Activated naive CD4-positive, alpha-beta T cell treated with anti-CD3 and anti-CD28 coated beads, Interleukin-2, amount 50 U/mL, for 24 hours (primary cell): ENCODE data around the gene GHITM.

Experiments used
- H3K27ac Mint-ChIP-seq: one replicate; pipeline ENCODE4 v1.8.0; 2021; ENCODE audit warnings: mild to moderate bottlenecking, mixed read lengths
- H3K27me3 Mint-ChIP-seq: one replicate; pipeline ENCODE4 v1.8.0; 2021; ENCODE audit warnings: mixed read lengths
- H3K36me3 Mint-ChIP-seq: one replicate; pipeline ENCODE4 v1.8.0; 2021; ENCODE audit warnings: mixed read lengths
- H3K4me1 Mint-ChIP-seq: one replicate; pipeline ENCODE4 v1.8.0; 2021; ENCODE audit warnings: mixed read lengths
- H3K4me3 Mint-ChIP-seq: one replicate; pipeline ENCODE4 v1.8.0; 2021; ENCODE audit warnings: mild to moderate bottlenecking, mixed read lengths
- H3K9me3 Mint-ChIP-seq: one replicate; pipeline ENCODE4 v1.8.0; 2021; ENCODE audit warnings: mixed read lengths

GHITM gene

DNA sequence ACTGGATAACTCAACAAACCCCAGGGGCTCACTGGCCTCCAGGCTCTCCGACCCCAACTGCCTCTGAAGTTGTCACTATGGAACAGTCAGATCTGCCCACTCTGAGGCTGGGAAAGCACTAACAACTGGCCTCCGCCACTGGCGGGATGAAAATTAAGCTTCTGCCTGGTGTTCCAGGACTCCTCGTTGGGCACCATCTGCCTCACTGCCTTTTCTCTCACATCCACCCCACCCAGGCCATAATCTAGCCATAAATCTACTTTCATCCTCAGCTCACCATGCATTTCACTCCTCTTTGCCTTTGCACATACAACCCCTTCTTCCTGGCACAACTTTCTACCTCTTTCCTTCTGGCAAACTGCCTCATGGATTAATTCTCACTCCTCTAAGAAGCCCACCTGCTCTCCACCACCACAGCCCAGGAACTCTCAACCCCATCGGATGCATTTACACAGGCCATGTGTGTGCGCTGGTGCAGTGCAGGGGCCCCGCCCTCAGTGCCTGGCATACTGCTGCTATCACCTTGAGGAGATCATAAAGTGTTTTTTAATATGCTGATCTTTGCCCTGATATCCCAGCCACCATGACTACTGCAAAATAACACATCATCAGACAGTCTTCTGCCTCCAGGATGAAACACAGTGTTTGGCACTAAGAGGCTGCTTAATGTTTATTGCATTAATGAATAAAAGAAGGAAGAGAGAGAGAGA, 59.1 kb downstream of the GHITM start:
- no peak overlapping the region for H3K27ac Mint-ChIP-seq
- H3K9me3 Mint-ChIP-seq = no peaks in the 10 kb centered on the region
- H3K4me1 Mint-ChIP-seq = peaks cover 7% of the 10 kb centered on the region
- no peak overlapping the region for H3K4me3 Mint-ChIP-seq
- H3K36me3 Mint-ChIP-seq = no peaks in the 10 kb centered on the region
- H3K27me3 Mint-ChIP-seq = peaks cover 17% of the 10 kb centered on the region

DNA sequence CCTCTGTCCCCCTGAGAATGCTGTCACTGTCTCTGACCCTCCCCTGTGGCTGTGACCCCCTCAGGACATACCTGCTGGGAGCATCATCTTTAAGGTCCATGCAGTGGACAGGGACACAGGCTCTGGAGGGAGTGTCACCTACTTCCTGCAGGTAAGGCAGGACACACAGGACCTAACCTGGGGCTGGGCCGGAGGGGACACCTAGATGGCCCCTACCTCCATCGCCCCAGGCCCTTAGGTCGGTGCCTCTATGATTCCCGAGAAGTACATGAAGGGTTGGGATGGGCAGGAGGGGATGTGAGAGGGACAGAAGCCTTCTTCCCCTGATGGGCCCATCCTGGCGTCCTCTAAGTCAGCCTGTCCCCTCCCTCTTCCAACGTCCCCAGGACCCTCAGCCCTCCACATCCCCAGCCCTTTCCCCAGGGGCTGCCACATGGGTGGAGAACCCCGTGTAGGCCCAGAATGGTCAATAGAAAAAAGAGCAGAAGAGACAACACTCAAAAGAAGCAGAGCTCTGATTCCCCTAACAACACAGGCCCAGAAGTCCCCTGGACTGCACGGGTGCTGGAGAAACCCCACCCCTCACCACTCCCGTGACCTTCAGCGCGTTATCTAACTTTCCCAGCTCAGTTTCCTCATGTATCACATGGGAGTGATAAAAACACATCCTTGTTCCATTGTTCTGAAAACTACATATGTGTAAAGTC, 61.4 kb downstream of the GHITM start:
- peaks cover 13% of the 10 kb centered on the region for H3K27me3 Mint-ChIP-seq
- H3K27ac Mint-ChIP-seq = no peak overlapping the region
- H3K36me3 Mint-ChIP-seq = no peaks in the 10 kb centered on the region
- H3K9me3 Mint-ChIP-seq = no peaks in the 10 kb centered on the region
- peaks cover under 1% of the 10 kb centered on the region for H3K4me1 Mint-ChIP-seq
- no peak overlapping the region for H3K4me3 Mint-ChIP-seq

DNA sequence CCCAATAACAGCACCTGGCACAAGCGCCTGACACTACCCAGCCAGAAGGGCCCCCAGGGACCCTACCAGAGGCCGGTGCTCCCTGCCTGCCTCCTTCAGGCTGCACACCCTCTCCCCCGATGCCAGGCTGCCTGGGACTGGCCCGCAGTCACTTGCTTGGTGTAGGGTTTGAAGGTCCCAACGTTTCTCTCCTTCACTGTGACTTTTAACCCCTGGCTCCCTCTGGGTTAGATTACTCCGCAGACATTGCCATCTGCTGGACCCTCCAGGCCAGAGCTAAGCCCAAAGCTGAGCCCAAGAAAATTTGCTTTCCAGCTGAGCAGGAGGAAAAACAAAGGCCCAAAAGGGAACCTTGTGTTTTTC, 61.9 kb downstream of the GHITM start:
- no peaks in the 10 kb centered on the region for H3K4me1 Mint-ChIP-seq
- H3K9me3 Mint-ChIP-seq = no peaks in the 10 kb centered on the region
- H3K36me3 Mint-ChIP-seq = no peaks in the 10 kb centered on the region
- H3K27ac Mint-ChIP-seq = no peak overlapping the region
- H3K4me3 Mint-ChIP-seq = no peak overlapping the region
- H3K27me3 Mint-ChIP-seq = peaks cover 9% of the 10 kb centered on the region

DNA sequence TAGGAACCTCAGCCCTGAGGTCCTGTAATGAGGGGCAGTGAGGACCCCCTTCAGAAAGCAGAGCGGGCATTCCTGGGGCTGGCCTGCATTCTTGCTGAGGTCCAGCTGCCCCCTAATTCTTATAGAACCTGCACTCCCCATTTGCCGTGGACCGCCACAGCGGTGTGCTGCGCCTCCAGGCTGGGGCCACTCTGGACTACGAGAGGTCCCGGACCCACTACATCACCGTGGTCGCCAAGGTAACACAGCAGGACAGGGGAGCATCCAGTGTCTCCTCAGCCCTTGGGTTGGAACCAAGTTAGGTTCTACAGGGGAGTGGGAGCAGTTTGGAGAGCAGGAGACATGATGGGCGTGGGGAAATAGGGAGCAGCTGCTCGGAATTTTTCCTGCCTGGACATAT, 62.4 kb downstream of the GHITM start:
- no peak overlapping the region for H3K4me3 Mint-ChIP-seq
- no peak overlapping the region for H3K27ac Mint-ChIP-seq
- no peaks in the 10 kb centered on the region for H3K36me3 Mint-ChIP-seq
- H3K9me3 Mint-ChIP-seq = no peaks in the 10 kb centered on the region
- H3K27me3 Mint-ChIP-seq = peaks cover 5% of the 10 kb centered on the region
- H3K4me1 Mint-ChIP-seq = no peaks in the 10 kb centered on the region

DNA sequence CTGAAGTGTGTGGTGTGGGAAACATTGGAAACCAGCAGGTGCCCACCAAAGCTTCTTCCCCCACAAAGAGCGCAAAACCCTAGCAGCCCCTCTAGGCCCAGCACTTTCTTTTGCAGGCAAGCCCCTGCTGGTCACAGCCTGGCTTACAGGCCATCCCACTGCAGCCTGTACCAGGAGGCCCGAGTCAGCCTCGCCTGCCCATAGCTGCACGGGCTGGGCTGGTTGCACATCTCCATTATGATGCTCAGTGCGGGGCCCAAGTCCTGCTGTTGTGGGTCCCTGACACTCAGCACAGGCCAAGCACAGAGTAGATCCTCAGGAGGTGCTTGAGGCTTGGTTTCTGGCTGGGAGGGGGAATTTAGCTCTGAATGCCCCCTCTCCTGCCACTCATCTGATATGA, 63.0 kb downstream of the GHITM start:
- Mint-ChIP-seq H3K9me3 (no peaks in the 10 kb centered on the region), H3K36me3 (no peaks in the 10 kb centered on the region), H3K27me3 (peaks cover 5% of the 10 kb centered on the region), H3K4me3 (no peak overlapping the region), H3K27ac (no peak overlapping the region), H3K4me1 (no peaks in the 10 kb centered on the region)
